Tibial nerve (tissue), 4 donors: ENCODE data around the gene ESPL1. TPM values are rescaled to one million over a fixed set of nuclear protein-coding genes. Genes with fewer than 3 reads are reported as not detected.
A peak's percentile ranks its signal among the peaks of the same experiment; 100 is the strongest.

Experiments
- DNase-seq, 2 donors: peaks; one replicate each; pipeline ENCODE4 v3.0.0-alpha.2; 2019; ENCODE audit warnings: low spot score in 2 of 2
- H3K27ac ChIP-seq, 4 donors: fragments of 200-600 bp; sonication (generic) in 3 of 4; one replicate each; pipeline ENCODE4 v1.5.1; 2017 to 2019; ENCODE audit warnings: mild to moderate bottlenecking in 1 of 4
- H3K27me3 ChIP-seq, 2 donors: fragments of 200-600 bp; sonication (generic) in 1 of 2; one replicate each; pipeline versions ENCODE4 v1.5.1 to v1.6.0; 2017 to 2019
- H3K36me3 ChIP-seq, 3 donors: fragments of 200-600 bp; sonication (generic); one replicate each; pipeline ENCODE4 v1.5.1; 2018 to 2019
- H3K4me1 ChIP-seq, 4 donors: fragments of 200-600 bp; sonication (generic) in 3 of 4; one replicate each; pipeline ENCODE4 v1.5.1; 2017 to 2019
- H3K4me3 ChIP-seq, 4 donors: fragments of 200-600 bp; sonication (generic) in 3 of 4; one replicate each; pipeline ENCODE4 v1.5.1; 2017 to 2019; ENCODE audit warnings: mild to moderate bottlenecking in 1 of 4, moderate library complexity in 1 of 4
- H3K9me3 ChIP-seq, 4 donors: fragments of 200-600 bp; sonication (generic) in 3 of 4; one replicate each; pipeline ENCODE4 v1.5.1; 2017 to 2019
- EP300 ChIP-seq, 2 donors: sonication (generic); formaldehyde crosslinking; IDR thresholded peaks; one replicate each; pipeline ENCODE4 v1.6.1; 2017; ENCODE audit warnings: antibody characterized with exemption in 2 of 2, mild to moderate bottlenecking in 1 of 2
- POLR2A ChIP-seq, 2 donors: fragments of 450-650 bp; IDR thresholded peaks; one replicate each; pipeline ENCODE4 v1.6.1; 2017; ENCODE audit warnings: antibody characterized with exemption in 2 of 2, mild to moderate bottlenecking in 2 of 2, moderate library complexity in 2 of 2
- WGBS, 2 donors: methylation state at CpG; one replicate each; pipeline ENCODE4 v1.1.5; 2018; 5-methylcytosine and 5-hydroxymethylcytosine counted together
- total RNA-seq, 4 donors: library from RNA; depleted of rRNA; stranded (reverse); fragments of >200 nt; gene quantifications; one replicate each; pipeline ENCODE4 v1.1.0, GENCODE V29; 2016
- TF ChIP-seq, protein P1 (sequence below), 5 experiments: fragments of 200-600 bp in 3 of 5; fragments of 450-650 bp in 2 of 5; sonication (generic) in 3 of 5; IDR thresholded peaks; one replicate each; pipeline ENCODE4 v1.5.1; 2016 to 2019; ENCODE audit warnings: antibody characterized with exemption in 5 of 5, mild to moderate bottlenecking in 3 of 5, moderate library complexity in 2 of 5

ESPL1 gene
- total RNA-seq, 4 donors from 2014 or later: 2.2 to 8.7 (median 2.5) TPM; not detected in 1

DNA sequence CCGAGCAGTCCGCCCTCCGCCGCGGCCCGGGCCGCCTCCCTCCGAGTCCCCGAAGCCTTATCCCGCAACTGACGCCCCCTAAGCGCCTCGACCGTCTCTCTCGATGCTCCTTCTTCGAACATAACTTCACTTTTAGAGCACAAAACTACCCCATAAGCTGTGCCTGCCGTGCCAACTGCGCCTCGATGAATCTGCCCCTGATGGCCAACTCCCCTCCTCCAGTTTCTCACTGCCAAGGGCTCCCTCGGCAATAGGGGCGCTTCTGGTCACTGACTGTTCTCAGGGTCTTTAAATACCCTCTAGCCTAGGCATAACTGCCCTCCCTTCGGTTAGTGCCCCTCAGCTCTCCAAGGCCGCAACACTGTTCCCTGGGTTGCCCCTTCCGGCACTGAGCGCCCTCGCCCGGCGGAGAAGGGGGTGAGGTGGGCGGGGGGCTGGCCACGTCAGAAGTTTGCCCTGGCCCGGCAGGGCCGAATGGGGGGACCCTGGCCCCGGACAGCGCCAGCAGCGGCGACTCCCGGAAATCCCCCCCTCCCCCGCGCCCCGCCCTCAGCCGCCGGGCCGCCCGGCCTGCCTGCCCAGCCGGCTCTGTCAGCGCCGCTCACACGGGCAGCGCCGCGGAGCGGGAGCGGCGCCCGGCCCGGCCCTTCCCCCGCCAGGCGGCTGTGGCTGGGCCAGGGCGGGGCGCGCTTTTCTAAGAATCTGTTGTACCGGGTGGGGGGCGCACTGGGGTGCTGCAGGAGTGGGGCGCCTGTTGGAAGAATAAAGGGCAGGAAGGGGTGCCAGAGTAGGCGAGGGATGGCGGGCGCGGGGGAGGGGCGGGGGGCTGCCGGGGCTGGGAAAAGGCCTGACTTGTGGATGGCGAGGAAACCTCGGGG lies 46.7 kb upstream of the ESPL1 start:
- WGBS, 2 donors: 0 to 1% methylated on average over 44 to 51 of the region's 72 CpGs
- TF ChIP-seq, protein P1, sequence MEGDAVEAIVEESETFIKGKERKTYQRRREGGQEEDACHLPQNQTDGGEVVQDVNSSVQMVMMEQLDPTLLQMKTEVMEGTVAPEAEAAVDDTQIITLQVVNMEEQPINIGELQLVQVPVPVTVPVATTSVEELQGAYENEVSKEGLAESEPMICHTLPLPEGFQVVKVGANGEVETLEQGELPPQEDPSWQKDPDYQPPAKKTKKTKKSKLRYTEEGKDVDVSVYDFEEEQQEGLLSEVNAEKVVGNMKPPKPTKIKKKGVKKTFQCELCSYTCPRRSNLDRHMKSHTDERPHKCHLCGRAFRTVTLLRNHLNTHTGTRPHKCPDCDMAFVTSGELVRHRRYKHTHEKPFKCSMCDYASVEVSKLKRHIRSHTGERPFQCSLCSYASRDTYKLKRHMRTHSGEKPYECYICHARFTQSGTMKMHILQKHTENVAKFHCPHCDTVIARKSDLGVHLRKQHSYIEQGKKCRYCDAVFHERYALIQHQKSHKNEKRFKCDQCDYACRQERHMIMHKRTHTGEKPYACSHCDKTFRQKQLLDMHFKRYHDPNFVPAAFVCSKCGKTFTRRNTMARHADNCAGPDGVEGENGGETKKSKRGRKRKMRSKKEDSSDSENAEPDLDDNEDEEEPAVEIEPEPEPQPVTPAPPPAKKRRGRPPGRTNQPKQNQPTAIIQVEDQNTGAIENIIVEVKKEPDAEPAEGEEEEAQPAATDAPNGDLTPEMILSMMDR (IDR thresholded peaks at IDR 0.05): peak; percentile 9 to 29 (median 22)
- peak in 1 of 2 donors; percentile 62 for TF ChIP-seq EP300 (IDR thresholded peaks at IDR 0.05)
- TF ChIP-seq POLR2A (IDR thresholded peaks at IDR 0.05): peak in 1 of 2 donors; percentile 46
- peaks cover 5 to 75% (median 63%) of the 10 kb centered on the region in 4 donors for H3K4me1 ChIP-seq
- H3K9me3 ChIP-seq: no peaks in the 10 kb centered on the region
- peak in 1 of 2 donors; percentile 39 for DNase-seq
- peak overlapping the region; percentile 92 to 100 (median 96) for H3K27ac ChIP-seq
- peak overlapping the region; percentile 53 to 78 (median 68) for H3K4me3 ChIP-seq
- no peaks in the 10 kb centered on the region for H3K27me3 ChIP-seq
- H3K36me3 ChIP-seq: no peaks in the 10 kb centered on the region

- Histone ChIP-seq H3K4me1 (peaks cover 5 to 70% (median 56%) of the 10 kb centered on the region in 4 donors), H3K36me3 (peaks cover 0 to 7% (median 0%) of the 10 kb centered on the region in 3 donors)
- WGBS, 2 donors: 16 to 19% methylated on average over 4 to 5 of the region's 5 CpGs
Measured at GRCh38 chr12:53222170-53222721, 45.9 kb upstream of the ESPL1 start.

DNA sequence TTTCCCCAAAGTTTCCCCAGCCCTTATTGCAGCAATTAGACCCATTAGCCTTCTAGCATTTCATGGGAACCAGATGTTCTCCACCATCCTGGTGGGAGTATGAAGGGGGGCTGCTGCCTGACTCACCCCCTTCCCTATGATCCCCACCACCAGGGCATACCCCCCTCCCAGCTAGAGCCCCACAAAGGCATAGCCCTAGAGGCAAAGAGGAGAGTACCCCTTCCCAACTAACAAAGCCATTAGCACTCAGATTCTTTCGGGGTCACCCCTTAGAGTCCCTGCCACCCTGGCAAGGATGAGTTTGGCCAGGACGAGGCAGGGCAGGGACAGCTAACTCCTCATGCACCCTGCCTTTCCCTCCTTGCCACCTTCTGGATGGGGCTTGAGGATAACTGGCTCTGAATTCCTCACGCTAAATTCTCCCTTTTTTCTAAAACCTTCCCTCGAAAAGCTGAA lies 45.3 kb upstream of the ESPL1 start:
- TF ChIP-seq POLR2A (IDR thresholded peaks at IDR 0.05) (no peak), EP300 (IDR thresholded peaks at IDR 0.05) (no peak)
- TF ChIP-seq, protein P1 (IDR thresholded peaks at IDR 0.05): no peak
- Histone ChIP-seq H3K27ac (peak overlapping the region; percentile 92 to 100 (median 96)), H3K4me1 (peaks cover 5 to 64% (median 50%) of the 10 kb centered on the region in 4 donors), H3K4me3 (no peak overlapping the region), H3K27me3 (no peaks in the 10 kb centered on the region), H3K36me3 (peaks cover 0 to 13% (median 0%) of the 10 kb centered on the region in 3 donors), H3K9me3 (no peaks in the 10 kb centered on the region)
- WGBS, 2 donors: 30 to 36% methylated on average over 4 of the region's 4 CpGs
- DNase-seq: no peak

More at GRCh38 chr12:53222170-53222721, 45.9 kb upstream of the ESPL1 start:
- TF ChIP-seq EP300 (IDR thresholded peaks at IDR 0.05) (no peak), POLR2A (IDR thresholded peaks at IDR 0.05) (no peak)
- TF ChIP-seq, protein P1 (IDR thresholded peaks at IDR 0.05): no peak
- H3K27ac ChIP-seq: peak overlapping the region; percentile 92 to 100 (median 96)
- no peaks in the 10 kb centered on the region for H3K27me3 ChIP-seq
- no peaks in the 10 kb centered on the region for H3K9me3 ChIP-seq
- peak overlapping the region; percentile 53 to 78 (median 68) for H3K4me3 ChIP-seq
- no peak for DNase-seq

- H3K27ac ChIP-seq: peak overlapping the region; percentile 92 to 100 (median 96)
- H3K4me3 ChIP-seq: no peak overlapping the region
- WGBS, 2 donors: 4 to 15% methylated on average over 8 to 16 of the region's 16 CpGs
- no peaks in the 10 kb centered on the region for H3K9me3 ChIP-seq
- no peaks in the 10 kb centered on the region for H3K27me3 ChIP-seq
- H3K36me3 ChIP-seq: peaks cover 0 to 17% (median 0%) of the 10 kb centered on the region in 3 donors
- DNase-seq: peak in 1 of 2 donors; percentile 31
- H3K4me1 ChIP-seq: peaks cover 5 to 60% (median 44%) of the 10 kb centered on the region in 4 donors
- TF ChIP-seq POLR2A (IDR thresholded peaks at IDR 0.05) (no peak), EP300 (IDR thresholded peaks at IDR 0.05) (no peak)
- TF ChIP-seq, protein P1 (IDR thresholded peaks at IDR 0.05): no peak
Measured at GRCh38 chr12:53223389-53224060, 44.6 kb upstream of the ESPL1 start.
